ENCODE results near the gene DUOXA1.
"Not testable (repeated sequence)": the region's sequence is repeated elsewhere in the genome, so short reads cannot be mapped to it uniquely, and the experiment has no call there.

DUOXA1 gene

DNA sequence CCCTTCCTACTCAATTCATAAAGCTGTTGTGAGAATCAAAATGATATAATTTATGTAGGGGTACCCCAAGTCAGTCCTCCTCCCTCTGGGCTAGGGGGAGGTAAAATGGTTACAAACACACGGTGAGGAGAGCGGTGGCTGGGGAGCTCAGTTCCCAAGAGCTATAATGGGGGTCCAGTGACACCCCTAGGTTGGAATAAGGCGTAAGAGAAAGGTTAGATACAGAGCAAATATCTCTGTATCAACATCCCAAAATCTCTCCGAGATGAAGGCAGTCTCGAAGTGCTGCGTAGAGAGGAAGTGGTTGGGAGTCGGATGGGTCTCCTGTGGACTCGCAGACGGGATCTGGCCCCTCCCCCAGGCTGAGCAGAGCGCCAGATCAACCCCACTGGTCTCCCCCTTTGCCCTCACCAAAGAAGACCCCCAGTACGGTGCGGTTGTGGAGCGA, 17.5 kb downstream of the DUOXA1 start:
- TF ChIP-seq, protein P1, sequence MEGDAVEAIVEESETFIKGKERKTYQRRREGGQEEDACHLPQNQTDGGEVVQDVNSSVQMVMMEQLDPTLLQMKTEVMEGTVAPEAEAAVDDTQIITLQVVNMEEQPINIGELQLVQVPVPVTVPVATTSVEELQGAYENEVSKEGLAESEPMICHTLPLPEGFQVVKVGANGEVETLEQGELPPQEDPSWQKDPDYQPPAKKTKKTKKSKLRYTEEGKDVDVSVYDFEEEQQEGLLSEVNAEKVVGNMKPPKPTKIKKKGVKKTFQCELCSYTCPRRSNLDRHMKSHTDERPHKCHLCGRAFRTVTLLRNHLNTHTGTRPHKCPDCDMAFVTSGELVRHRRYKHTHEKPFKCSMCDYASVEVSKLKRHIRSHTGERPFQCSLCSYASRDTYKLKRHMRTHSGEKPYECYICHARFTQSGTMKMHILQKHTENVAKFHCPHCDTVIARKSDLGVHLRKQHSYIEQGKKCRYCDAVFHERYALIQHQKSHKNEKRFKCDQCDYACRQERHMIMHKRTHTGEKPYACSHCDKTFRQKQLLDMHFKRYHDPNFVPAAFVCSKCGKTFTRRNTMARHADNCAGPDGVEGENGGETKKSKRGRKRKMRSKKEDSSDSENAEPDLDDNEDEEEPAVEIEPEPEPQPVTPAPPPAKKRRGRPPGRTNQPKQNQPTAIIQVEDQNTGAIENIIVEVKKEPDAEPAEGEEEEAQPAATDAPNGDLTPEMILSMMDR (IDR thresholded peaks at IDR 0.05; ENCODE audit: low read depth, low read length) = no peak
- no peak overlapping the region for H3K4me3 ChIP-seq (ENCODE audit: low read depth, low read length)

DNA sequence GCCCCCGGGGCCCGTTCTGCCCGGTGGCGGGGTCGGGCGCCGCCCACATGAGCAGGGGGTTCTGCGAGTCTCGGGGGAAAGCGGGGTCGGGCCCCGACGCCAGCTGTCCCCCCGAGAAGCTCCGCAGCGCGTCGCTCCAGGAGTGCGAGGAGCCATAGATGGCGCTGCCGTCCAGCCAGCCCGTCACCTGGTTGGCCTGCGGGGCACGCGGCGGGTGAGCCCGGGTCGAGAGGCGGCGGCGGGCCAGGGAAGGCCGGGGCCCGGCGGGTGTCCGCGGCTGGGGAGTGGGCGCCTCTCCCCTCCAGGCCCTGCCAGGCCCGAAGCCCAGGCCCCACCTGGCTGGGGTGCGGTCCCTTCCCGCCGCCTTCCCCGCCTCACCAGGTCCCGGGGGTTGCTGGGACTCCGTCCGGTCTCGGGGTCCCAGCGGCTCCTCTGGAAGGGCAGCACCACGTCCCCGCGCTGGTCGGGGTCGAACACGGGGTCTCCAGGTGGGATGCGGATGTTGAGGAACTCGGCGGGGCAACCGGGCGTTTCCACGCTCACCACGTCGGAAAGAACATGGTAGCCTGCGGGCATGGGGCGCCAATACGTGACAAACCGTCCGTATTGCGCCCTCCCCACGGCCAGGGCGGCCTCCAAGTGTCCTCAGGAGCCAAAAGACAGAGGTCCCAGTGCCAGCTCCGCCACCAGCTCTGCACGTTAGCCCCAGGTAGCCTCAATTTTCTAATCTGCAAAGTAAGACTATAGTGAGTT, 18.1 kb downstream of the DUOXA1 start:
- no peak overlapping the region for H3K4me3 ChIP-seq (ENCODE audit: low read depth, low read length)
- TF ChIP-seq, protein P1 (IDR thresholded peaks at IDR 0.05; ENCODE audit: low read depth, low read length) = no peak

DNA sequence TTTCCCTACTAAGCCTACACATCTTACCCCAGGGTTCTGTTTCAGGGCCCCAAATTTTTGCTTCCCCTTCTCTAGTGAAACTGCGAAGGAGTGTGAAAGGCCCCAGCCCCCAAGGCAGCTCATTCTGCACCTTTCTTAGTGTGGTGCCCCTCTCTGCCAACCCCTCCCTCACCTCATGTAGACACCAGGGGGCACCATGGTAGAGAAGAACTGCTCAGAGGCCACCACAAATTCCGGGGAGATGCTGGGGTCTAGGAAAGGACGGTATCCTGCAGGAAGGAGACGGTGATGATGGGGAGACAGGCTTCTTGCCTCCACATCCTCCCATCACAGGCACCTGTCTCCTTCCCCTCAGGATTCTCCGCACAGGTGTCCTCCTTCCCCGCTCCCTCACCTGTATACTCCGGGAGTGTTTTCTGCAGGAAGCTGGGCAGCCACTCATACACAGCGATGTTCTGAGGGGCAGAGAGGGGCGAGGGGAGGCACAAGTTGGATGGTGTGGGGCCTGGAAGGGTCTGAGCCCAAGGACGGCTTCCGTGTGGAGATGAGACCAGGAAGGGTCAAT, 19.3 kb downstream of the DUOXA1 start:
- no peak overlapping the region for H3K4me3 ChIP-seq (ENCODE audit: low read depth, low read length)
- TF ChIP-seq, protein P1 (IDR thresholded peaks at IDR 0.05; ENCODE audit: low read depth, low read length) = no peak

DNA sequence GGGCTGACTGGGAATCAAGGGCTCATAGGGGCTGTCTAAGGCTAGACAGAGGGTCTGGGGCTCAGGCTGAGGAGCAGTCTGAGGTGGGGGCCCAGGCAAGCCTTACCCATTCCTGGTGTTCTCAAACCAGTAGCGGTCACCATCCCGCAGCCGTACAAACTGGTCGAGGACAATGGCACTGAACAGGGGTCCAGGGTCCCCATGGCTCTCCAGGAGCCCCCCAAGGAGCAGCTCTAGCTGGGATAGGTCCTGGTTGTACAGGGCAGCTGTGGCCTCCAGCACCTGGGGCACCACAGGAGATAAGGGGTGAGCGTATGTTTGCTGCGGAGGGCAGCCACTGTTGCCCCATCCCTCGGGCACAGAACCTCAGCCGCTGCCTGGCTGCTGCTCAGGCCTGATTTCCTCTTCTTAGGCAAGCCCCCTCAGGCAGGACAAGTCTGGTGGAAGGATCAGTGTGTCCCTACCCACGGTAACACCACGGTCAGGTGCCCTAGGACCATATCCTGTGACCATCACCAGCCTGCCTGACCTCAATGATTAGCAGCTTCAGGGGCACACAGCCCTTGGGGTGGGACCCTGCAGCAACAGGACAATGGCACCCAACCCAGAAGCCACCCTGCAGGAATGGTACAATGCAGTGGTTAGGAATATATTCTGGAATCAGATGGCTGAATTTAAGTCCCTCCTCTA, 21.6 kb downstream of the DUOXA1 start:
- TF ChIP-seq, protein P1 (IDR thresholded peaks at IDR 0.05; ENCODE audit: low read depth, low read length) = no peak
- H3K4me3 ChIP-seq (ENCODE audit: low read depth, low read length) = no peak overlapping the region

DNA sequence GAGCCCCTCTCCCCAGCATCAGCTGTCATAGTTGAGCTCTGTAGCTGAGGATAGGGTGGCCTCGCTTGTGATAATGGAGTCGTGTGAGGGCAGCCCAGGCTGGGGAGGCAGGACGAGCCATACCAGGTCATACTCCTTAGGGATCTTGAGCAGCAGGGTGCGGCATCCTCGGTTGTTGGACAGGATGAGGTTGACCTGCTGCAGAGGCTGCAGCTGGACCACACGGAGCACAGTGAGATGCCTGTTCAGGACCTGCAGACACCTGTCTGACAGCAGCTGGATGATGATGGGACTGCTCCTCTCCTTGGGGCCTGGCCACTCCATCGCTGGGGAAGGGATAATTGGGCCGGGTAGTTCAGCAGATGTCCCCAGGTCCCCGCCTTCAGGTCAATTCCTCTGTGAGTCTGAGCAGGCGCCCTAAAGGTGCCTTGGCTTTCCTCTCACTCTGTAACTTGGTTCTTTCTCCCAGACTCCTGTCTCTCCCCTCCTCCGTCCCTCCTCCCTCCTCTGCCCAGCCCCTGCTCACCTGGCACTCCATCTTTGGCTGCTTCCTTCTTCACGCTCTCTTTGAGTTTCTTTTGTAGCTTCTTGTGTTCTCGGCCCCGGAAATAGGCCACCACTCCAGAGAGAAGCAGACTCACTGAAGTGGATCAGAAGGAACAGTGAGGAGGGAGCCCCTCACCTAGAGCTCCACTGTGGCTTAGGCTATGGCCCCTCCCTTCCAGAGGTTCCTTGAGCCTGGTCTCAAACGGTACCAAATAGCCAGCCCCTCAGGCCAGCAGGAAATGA, 23.5 kb downstream of the DUOXA1 start:
- TF ChIP-seq, protein P1 (IDR thresholded peaks at IDR 0.05; ENCODE audit: low read depth, low read length) = no peak

DNA sequence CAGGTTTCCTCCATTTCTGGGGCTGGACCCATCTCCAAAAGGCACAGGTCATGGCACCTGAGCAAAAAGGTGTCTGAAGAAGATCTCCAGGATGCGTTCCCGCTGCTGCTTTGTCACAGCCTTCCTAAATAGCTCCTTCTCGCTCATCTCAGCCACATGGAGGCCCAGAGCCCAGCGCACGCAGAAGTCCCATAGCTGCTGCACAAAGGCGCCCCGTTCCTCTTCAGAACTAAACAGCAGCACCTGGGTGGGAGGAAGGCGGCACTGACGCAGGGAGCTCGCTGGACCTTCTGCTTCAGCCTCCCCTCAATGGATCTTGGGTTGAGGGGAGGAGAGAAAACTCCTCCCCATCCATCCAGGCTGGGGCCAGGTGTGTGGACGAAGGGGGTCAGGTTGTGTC, 24.1 kb downstream of the DUOXA1 start:
- TF ChIP-seq, protein P1 (IDR thresholded peaks at IDR 0.05; ENCODE audit: low read depth, low read length) = no peak
- no peak overlapping the region for H3K4me3 ChIP-seq (ENCODE audit: low read depth, low read length)

More for the DNA sequence above, 23.5 kb downstream of the DUOXA1 start:
- no peak overlapping the region for H3K4me3 ChIP-seq (ENCODE audit: low read depth, low read length)

DNA sequence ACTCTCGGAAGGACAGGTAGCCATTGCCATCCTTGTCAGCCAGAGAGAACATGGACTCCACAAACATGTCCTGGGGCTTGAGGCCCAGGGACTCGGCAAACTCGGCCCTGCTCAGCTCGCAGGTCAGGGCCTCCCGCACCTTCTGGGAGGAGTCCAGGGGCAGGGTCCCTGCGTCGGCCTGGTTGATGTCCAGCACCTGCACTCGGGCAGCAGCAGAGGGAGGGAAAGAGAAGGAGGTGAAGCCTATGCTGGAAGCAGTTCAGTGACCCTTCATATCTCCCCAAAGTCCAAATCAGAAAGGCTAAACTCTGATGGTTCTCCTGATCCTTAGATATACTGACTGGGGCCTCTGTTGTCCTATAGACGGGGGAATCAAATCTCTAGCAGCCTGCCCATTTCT, 25.5 kb downstream of the DUOXA1 start:
- H3K4me3 ChIP-seq (ENCODE audit: low read depth, low read length) = not testable (repeated sequence)
